Prostate gland (tissue), 2 donors: ENCODE data around the gene VENTX. TPM values are rescaled to one million over a fixed set of nuclear protein-coding genes. Genes with fewer than 3 reads are reported as not detected.
"Not testable (repeated sequence)": the region's sequence is repeated elsewhere in the genome, so short reads cannot be mapped to it uniquely, and the experiment has no call there.

Experiments used
- DNase-seq: peaks from one replicate; pipeline ENCODE4 v3.0.0-alpha.2; 2019; ENCODE audit warnings: low spot score
- H3K27ac ChIP-seq, 2 donors: fragments of 200-600 bp; sonication (generic); 2 replicates each; pipeline ENCODE4 v1.5.1; 2017 to 2019
- H3K27me3 ChIP-seq: fragments of 200-600 bp; sonication (generic); replicated peaks from 2 replicates; pipeline ENCODE4 v1.5.1; 2019; ENCODE audit not compliant: insufficient read depth
- H3K36me3 ChIP-seq, 2 donors: fragments of 200-600 bp; sonication (generic); 1 replicate in 1 of 2; 2 replicates in 1 of 2; pipeline versions ENCODE4 v1.5.1 to v1.8.1; 2017 to 2019
- H3K4me1 ChIP-seq: fragments of 200-600 bp; sonication (generic); replicated peaks from 2 replicates; pipeline ENCODE4 v1.5.1; 2019
- H3K4me3 ChIP-seq, 2 donors: fragments of 200-600 bp; sonication (generic); 2 replicates each; pipeline ENCODE4 v1.5.1; 2017 to 2019
- H3K9me3 ChIP-seq: fragments of 200-600 bp; sonication (generic); 2 replicates; pipeline ENCODE4 v1.5.1; 2017
- CTCF ChIP-seq, 4 experiments: fragments of 200-600 bp in 2 of 4; fragments of 450-650 bp in 2 of 4; sonication (generic) in 2 of 4; IDR thresholded peaks; 1 replicate in 3 of 4; 2 replicates in 1 of 4; pipeline ENCODE4 v1.5.1; 2016 to 2019; ENCODE audit warnings: antibody characterized with exemption in 4 of 4, mild to moderate bottlenecking in 2 of 4, moderate library complexity in 2 of 4
- POLR2A ChIP-seq: fragments of 450-650 bp; IDR thresholded peaks from one replicate; pipeline ENCODE4 v1.6.1; 2016; ENCODE audit warnings: antibody characterized with exemption, mild to moderate bottlenecking
- POLR2AphosphoS5 ChIP-seq: sonication (generic); formaldehyde crosslinking; IDR thresholded peaks from one replicate; pipeline ENCODE4 v1.6.1; 2017; ENCODE audit warnings: antibody characterized with exemption
- WGBS: methylation state at CpG from one replicate; pipeline ENCODE4 v1.1.5; 2018; 5-methylcytosine and 5-hydroxymethylcytosine counted together
- intact Hi-C: fragments of 100-400 bp; cut with DNase I; formaldehyde crosslinking; loops from one replicate; pipeline ENCODE4 v1.14.2; 2022
- total RNA-seq, 2 donors: library from RNA; depleted of rRNA; stranded (reverse); fragments of >200 nt; gene quantifications; one replicate each; pipeline ENCODE4 v1.1.0, GENCODE V29; 2016

The VENTX gene
- total RNA-seq, 2 donors from 2014 or later, result 0.18 to 1.8 TPM

DNA sequence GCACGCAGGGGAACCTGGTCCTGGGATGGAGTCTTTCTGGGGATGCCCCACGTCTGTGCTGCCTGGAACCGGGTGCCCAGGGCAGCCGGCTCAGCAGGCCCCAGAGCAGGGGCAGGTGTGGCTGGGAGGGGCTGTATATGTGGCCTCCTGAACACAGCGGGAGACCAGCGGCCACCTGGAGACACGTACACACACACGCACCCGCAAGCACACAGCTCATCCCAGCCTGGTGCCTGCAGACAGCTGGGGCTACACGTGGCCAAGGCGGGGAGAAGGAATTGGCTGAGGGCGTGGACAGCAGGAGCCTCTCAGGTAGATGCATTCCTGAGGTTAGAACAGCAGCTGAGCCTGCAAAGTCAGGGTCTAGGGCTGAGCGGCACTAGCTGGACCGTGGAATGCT, 25.0 kb downstream of the VENTX start:
- peaks cover 16% of the 10 kb centered on the region for H3K4me1 ChIP-seq
- intact Hi-C loops, result no loop called here
- no peaks in the 10 kb centered on the region for H3K36me3 ChIP-seq
- H3K27ac ChIP-seq, result no peak overlapping the region
- 85% methylated on average over 14 of the region's 14 CpGs for WGBS
- peak overlapping the region in 1 of 2 donors; percentile 84 for H3K4me3 ChIP-seq
- H3K27me3 ChIP-seq, result no peaks in the 10 kb centered on the region
- DNase-seq, result no peak
- H3K9me3 ChIP-seq, result no peaks in the 10 kb centered on the region
- TF ChIP-seq POLR2AphosphoS5, result no peak
- no peak for TF ChIP-seq POLR2A
- no peak for TF ChIP-seq CTCF (IDR thresholded peaks at IDR 0.05)

GRCh38 chr10:133263674-133264073, 26.0 kb downstream of the VENTX start:
- no peaks in the 10 kb centered on the region for H3K27me3 ChIP-seq
- no peak overlapping the region for H3K27ac ChIP-seq
- DNase-seq, result no peak
- intact Hi-C loops, result no loop called here
- H3K4me1 ChIP-seq, result peaks cover 9% of the 10 kb centered on the region
- H3K36me3 ChIP-seq, result no peaks in the 10 kb centered on the region
- H3K9me3 ChIP-seq, result no peaks in the 10 kb centered on the region
- TF ChIP-seq CTCF (IDR thresholded peaks at IDR 0.05) (no peak), POLR2A (no peak), POLR2AphosphoS5 (no peak)
- 87% methylated on average over 10 of the region's 10 CpGs for WGBS
- H3K4me3 ChIP-seq, result no peak overlapping the region

DNA sequence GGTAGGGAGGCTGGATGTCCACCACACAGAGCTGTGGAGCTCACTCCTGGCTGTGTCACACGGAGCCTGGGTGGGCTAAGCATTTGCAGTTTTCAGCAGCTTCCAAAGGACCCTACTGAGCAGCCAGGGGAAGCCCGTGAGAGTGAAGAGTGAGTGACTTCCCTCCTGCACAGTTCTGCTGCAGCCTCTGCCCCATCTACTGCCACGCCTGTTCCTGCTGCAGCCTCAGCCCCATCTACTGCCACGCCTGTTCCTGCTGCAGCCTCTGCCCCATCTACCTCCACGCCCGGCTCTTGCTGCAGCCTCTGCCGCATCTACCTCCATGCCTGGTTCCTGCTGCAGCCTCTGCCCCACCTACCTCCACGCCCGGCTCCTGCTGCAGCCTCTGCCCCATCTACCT, 26.8 kb downstream of the VENTX start:
- 78% methylated on average over 9 of the region's 9 CpGs for WGBS
- DNase-seq, result no peak
- H3K4me1 ChIP-seq, result peaks cover 6% of the 10 kb centered on the region
- TF ChIP-seq POLR2AphosphoS5, result no peak
- no peak for TF ChIP-seq CTCF (IDR thresholded peaks at IDR 0.05)
- H3K4me3 ChIP-seq, result no peak overlapping the region
- no peaks in the 10 kb centered on the region for H3K27me3 ChIP-seq
- H3K36me3 ChIP-seq, result no peaks in the 10 kb centered on the region
- H3K9me3 ChIP-seq, result no peaks in the 10 kb centered on the region
- no peak overlapping the region for H3K27ac ChIP-seq
- intact Hi-C loops, result no loop called here

DNA sequence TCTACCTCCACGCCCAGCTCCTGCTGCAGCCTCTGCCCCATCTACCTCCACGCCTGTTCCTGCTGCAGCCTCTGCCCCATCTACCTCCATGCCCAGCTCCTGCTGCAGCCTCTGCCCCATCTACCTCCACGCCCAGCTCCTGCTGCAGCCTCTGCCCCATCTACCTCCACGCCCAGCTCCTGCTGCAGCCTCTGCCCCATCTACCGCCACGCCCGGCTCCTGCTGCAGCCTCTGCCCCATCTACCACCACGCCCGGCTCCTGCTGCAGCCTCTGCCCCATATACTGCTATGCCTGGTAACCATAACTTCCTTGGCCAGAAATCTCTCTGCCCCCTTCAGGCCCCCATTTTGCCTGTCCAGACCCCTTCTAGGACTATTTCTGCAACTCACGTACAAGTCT, 27.4 kb downstream of the VENTX start:
- WGBS, result 86% methylated on average over 10 of the region's 10 CpGs
- H3K9me3 ChIP-seq, intact Hi-C loops, H3K27ac ChIP-seq, H3K4me3 ChIP-seq, H3K27me3 ChIP-seq, DNase-seq, H3K36me3 ChIP-seq, H3K4me1 ChIP-seq: not testable (repeated sequence)

GRCh38 chr10:133266056-133266795, 28.6 kb downstream of the VENTX start:
- Histone ChIP-seq H3K27me3 (no peaks in the 10 kb centered on the region), H3K4me3 (no peak overlapping the region), H3K9me3 (no peaks in the 10 kb centered on the region), H3K27ac (no peak overlapping the region), H3K4me1 (peaks cover 6% of the 10 kb centered on the region), H3K36me3 (no peaks in the 10 kb centered on the region)
- DNase-seq, result no peak
- no peak for TF ChIP-seq POLR2AphosphoS5
- no peak for TF ChIP-seq POLR2A
- no peak for TF ChIP-seq CTCF (IDR thresholded peaks at IDR 0.05)
- intact Hi-C loops, result no loop called here
- WGBS, result 87% methylated on average over 21 of the region's 21 CpGs
